HG03139 (cell line): ENCODE measurements around the gene DAB2IP.
"Not testable (repeated sequence)": the region's sequence is repeated elsewhere in the genome, so short reads cannot be mapped to it uniquely, and the experiment has no call there.

Source experiments
- ATAC-seq: cut with Tn5 transposase; IDR thresholded peaks from one replicate; pipeline ENCODE4 v1.9.1; 2021; ENCODE audit not compliant: unreplicated experiment

The DAB2IP gene

DNA sequence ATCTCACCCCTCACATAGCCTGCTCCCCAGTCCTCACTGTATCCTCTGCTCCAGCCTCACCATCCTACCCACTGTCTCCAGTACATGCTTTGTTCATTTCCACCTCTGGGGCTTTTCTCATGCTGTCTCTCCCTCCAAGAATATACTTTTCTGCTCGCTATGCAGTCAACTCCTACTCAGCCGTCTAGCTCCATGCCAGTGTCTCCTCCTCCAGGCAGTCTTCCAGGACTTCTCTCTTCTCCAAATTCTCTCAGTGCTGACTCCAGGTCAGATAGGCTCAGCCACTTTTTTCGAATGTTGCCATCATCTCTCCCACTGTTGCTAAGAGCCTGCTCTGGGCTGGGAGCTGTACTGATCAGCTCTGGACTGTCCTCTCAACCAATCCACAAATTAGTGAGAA is 8.0 kb upstream of the DAB2IP start:
- ATAC-seq, result no peak

DNA sequence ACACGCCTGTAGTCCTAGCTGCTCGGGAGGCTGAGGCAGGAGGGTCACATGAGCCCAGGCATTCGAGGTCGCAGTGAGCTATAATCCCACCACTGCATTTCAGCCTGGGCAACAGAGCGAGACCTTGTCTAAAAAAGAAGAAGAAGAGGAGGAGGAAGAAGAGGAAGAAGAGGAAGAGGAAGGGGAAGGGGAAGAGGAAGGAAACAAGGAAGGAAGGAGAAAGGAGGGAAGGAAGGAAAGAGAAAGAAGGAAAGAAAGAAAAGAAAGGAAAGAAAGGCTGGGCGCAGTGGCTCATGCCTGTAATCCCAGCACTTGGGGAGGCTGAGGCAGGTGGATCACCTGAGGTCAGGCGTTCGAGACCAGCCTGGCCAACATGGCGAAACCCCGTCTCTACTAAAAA is 7.4 kb upstream of the DAB2IP start:
- not testable (repeated sequence) for ATAC-seq

DNA sequence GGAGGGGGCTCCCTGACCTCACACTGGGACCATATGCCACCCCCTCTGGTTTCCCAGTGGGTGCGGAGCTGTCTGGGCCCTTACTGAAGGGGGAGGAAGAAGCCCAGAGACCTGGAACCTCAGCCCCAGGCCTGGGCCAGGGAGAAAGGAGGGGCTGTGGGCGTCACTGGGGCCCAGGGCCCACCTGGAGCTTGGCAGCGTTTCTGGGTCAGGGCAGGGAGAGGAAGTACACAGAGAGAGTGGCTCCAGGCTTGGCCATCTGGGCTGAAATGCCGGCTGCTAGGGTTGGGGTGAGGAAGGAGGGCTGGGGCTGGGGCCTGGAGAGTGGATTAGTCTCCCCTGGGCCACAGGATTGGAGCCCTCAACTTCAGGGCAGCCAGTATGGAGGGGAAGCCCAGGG is 6.4 kb upstream of the DAB2IP start:
- ATAC-seq, result no peak

- no peak for ATAC-seq
Observed at GRCh38 chr9:121645853-121646807, 5.3 kb upstream of the DAB2IP start.

- ATAC-seq, result no peak
Observed at GRCh38 chr9:121646992-121647391, 4.4 kb upstream of the DAB2IP start.

GRCh38 chr9:121648172-121648571 is 3.3 kb upstream of the DAB2IP start:
- no peak for ATAC-seq

GRCh38 chr9:121648799-121649198 is 2.6 kb upstream of the DAB2IP start:
- ATAC-seq, result no peak

- no peak for ATAC-seq
Observed at GRCh38 chr9:121649476-121650216, 1.8 kb upstream of the DAB2IP start.

DNA sequence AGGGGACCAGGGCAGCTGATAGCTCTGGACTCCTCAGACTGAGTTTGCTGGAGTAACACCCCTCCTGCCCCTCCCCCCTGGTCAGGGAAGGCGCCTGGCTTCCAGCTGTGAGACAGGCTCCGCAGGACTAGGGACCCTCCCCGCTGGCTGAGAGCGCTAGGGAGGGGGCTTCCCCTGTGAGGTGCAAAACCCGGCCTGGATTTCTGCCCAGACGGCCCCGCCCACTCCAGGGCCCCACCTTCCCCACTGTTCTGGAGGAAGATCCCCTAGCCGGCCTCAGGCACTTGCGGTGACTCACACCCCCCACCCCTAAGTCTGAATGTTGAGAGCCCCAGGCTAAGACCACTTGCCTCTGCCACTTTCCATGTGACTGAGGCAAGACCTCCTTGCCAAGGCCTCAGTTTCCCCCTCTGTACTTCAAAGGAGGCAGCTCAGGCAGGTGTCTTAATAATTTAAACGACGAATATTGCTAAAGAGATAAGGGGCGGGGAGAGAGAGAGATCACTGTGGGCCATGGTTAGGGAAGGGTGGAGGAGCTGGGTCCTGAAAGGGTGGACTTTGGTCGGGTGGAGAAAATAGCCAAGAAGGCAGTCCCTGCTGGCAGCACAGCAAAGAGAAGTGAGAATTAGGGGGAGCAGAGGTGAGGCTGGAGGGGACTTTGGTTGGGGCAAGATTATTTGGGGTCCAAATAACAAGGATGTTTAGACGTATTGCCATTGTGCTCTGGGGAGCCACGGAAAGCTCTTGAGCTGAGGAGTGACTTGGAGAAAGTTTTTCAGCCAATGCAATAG is 1.0 kb upstream of the DAB2IP start:
- no peak for ATAC-seq

GRCh38 chr9:121651008-121651294 is 483 bp upstream of the DAB2IP start:
- ATAC-seq, result no peak

GRCh38 chr9:121652021-121652837 is 795 bp downstream of the DAB2IP start:
- no peak for ATAC-seq

GRCh38 chr9:121652838-121653231 is 1.4 kb downstream of the DAB2IP start:
- no peak for ATAC-seq

DNA sequence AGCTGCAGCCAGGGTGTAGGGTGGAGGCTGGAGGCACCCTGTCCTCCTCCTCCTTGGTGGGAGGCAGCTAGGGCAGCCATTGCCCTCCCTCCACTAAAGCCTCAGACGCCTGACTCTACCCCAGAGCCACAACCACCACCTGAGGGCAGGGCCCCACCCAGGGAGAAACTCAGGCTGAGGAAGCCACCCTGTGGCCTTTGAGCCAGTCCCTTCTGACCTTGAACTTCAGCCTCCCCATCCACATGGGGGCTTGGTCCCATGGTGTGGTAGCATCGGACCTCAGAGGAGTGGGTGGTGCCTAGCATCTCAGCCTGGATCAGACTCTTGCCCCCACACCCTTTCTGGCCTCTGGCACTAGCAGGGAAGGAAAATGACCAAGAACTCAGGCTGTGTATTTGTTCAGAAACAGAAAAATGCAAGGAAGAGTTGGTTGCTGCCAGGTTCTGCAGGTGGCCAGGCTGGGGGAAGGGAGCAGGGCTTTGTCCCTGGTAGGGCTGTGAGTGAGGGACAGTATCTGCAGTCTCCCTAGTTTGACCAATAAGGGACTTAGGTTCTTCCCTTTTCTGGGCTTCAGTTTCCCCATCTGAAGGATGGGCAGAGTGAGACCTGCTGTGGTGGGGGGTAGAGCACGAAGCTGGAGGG is 3.2 kb downstream of the DAB2IP start:
- no peak for ATAC-seq

DNA sequence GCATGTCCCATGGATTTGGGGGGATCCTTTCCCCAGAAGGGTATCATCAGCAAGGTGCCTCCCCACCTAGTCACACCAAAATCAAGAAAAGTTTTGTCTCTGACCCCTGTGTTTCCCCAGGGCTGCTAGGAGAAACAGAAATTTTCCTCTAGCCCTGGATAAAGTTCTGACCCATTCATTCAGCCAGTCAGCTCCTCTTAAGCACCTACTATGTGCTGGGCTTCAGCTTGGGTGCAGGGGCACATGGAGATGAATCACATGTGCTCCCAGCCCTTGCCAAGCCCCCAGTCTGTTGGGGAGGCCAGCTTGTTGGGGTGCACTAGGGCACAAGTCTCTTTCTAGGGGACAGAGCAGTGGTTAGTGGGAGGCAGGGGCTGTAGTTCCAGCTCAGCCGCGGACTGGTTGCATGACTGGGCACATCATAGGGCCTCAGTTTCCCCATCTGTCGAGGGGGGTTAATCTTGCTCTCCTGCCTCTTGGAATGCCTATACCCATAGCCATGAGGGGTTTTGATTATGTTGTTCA is 3.9 kb downstream of the DAB2IP start:
- no peak for ATAC-seq

DNA sequence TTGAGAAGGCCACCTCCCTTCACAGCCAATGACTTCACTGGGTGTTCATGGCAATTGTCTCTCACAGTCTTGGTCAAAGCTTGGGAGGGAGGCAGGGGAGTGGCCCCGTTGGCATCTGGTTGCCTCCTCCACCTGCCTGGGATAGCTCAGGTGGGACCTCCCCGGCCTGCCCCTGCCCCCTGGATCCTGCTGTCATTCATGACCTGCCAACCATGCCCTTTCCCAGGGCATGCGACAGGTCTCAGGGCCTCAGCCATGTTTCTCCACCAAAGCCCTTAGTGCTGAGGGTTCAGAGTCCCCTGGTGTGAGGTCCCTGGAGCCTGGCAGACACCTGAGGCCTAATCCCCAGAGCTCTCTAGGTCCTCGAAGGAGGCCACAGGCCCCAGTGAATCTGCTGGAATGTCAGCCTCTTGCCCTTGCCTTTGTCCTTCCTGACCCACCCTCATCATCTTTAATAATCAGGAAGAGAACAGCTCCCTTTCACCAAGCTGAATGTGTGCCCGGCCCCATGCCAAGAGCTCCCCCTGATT is 5.6 kb downstream of the DAB2IP start:
- no peak for ATAC-seq

DNA sequence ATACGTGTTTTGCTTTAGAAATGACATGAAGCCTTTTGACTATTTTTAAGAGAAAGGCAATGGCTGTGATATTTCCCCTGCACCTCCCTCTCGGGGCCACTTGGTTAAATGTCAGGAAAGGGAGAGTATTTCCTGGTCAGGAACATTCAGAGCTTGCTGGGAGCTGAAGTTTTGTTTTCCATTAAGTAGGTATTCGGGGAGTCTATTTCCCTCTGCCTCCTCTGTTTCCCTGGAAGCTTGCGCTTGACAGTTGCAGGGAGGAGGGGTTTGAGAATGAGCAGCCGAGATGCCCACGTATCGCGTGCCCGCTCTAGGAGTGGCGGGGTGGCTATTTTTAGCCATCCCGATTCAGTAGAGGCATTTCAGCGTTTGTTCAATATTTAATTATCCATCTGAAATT is 6.7 kb downstream of the DAB2IP start:
- ATAC-seq, result no peak

DNA sequence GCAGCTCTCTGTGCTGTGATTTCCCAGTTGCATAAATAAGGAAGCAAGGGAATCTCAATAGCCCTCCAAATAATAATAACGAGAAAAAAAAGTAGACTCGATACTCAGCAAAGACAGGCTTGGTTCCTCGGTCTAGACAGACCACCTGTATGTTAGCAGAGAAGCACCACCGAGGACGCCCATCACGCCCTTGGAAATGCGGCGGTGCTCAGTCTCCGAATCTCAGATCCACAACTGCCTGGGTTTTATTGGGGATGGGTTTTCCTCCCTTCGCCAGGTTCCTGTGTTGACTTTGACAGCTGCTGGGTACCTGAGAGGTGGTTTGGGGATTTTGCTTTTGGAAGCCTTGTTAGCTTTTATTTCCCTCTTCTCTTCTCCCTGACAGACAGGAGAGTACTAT is 7.2 kb downstream of the DAB2IP start:
- ATAC-seq, result no peak

GRCh38 chr9:121660367-121660766 is 8.9 kb downstream of the DAB2IP start:
- ATAC-seq, result no peak

DNA sequence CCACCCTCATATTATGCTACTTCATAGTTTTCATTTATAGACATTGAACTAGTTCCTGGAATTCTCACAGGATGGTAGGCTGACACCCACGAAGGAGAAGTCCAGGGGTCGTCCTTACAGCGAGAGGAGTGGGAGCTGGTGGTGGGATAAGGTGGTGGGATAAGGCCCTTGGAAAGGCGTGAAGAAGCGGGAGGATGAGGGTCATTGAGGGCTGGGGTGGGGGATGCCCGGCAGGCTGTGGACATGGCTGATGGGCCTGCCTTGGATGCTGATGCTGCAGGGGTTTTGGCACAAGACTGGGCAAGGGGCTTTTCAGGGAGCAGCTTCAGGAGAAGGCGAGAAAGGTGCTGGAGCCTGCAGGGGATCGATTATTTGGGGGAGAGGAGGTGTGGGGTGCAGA is 9.4 kb downstream of the DAB2IP start:
- ATAC-seq, result no peak

DNA sequence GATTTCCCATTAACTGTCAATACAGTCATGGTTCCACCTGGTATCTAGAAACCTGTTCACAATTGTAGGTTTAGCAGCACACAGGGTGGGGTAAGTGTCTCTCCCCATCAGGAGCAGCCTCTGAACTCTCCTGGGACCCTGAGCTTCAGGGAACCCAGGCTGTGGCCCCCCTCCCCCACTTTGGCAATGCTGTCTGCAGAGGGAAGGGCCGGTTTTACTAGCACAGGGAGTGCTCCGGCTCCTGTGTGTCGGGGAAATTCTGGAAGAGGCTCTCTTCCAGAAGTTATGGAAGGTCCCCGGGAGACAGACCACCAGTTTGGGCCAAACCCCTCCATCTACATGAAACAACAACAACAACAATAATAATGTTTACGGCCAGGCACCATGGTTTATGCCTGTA is 9.9 kb downstream of the DAB2IP start:
- no peak for ATAC-seq
